ENCODE data around the gene DCLRE1A. TPM values are rescaled to one million over a fixed set of nuclear protein-coding genes. Genes with fewer than 3 reads are reported as not detected.

DCLRE1A gene
- total RNA-seq, result 18.2 TPM

DNA sequence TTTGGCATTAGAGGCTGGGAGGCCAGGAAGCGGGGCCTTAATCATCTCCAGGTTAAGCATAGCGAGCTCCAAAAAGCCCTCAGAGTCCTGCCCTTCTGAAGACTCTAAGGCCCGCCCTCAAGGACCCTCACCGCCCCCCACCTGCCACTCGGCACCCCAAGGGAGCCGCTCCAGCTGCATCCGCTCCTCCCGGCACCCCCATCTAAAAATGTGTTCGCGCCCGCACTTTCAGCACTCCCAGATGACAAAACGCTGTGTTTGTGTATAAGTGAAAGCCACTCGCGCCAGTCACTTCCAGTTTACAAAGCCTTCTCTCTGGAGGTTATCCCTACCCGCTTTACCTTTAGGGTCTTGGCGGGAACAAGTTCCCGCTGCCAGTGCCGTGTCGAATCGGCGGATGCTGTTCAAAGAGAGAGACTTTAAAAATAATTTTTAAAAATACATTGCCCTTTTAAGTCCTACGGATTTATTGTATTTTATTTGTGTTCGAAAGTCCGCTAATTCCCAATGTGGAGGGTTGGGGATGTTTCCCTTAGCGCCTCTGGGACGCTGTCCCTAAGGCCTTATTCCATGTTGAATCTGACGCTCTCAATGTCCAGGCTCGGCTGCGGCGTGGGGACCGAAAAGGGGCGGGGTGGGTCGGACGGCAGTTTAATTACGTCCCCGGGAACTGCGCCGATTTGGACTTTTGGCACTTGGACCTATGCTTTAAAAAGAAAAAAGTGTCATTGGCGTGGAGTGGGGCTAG, at the start of gene DCLRE1A, which contains the start of gene NHLRC2:
Gene DCLRE1A, minus strand, starts transcription at position 70 of the 748 bp plus-strand sequence. CDS start 900 bp downstream, outside the sequence.
Gene NHLRC2, plus strand, starts transcription at position 649 of the 748 bp plus-strand sequence. CDS start 212 bp downstream, outside the sequence.
- DNase-seq, result peak; percentile 70

GRCh38 chr10:113899952-113900598, 46.2 kb upstream of the DCLRE1A start:
- no peak for DNase-seq

DNA sequence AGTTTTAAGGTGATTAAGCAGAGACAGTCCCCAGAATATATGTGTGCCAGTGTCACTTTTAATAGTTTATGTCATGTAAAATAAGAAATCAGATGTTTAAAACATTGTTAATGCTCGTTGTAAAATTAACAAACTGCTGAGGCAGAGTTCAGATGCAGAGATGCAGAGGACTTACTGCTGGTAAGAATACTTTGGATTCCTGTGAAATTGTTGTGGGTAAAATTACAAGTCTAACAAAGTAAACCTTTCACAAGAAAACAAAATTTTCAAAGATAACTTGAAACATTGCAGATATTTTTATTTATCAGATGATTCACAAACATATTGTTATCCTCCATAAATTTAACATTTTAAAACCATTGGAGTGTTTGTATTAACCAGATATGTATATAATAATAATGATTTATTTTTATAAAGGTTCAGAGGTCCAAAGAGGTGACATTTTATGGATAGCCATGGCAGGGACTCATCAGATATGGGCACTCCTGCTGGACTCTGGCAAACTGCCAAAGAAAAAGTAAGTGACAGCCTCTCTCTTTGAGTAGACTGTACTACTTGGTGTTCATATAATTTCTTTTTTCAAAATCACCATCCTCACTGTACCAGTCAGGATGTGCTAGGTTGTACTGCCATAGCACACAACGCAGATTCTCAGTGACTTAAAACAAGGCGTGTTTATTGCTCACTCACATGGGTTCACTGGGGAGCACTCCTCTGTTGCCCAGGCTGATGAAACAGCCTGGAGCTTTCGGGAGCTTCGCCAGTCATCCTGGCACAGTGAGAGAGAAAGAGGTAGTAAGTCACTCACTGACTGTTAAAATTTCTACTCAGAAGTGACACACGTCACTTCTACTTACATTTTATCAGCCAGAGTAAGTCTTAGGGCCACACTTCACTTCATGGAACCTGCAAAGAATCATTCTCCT, 44.1 kb upstream of the DCLRE1A start:
- no peak for DNase-seq

- no peak for DNase-seq
Measured at GRCh38 chr10:113895018-113895417, 41.1 kb upstream of the DCLRE1A start.

- no peak for DNase-seq
Measured at GRCh38 chr10:113894581-113894980, 40.7 kb upstream of the DCLRE1A start.

DNA sequence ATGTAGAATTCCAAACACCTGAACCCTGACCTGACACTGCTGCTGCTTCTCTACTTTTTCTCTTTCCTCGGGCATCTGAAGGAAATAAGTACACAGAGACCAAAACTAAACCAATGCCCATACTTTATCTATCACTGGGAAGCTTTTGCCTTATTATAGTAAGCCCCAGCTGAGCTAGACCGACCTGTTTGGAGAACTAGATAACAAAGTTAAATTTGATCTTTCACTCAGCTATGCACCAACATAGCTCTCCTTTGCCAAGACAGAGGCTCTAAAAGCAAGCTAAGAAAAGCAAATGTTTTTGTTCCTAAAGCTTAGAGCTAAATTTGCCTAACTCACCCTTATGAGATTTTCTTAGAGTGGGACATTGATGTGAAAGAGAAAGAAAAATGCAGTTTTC, 39.7 kb upstream of the DCLRE1A start:
- DNase-seq, result no peak

GRCh38 chr10:113891476-113891875, 37.6 kb upstream of the DCLRE1A start:
- no peak for DNase-seq

DNA sequence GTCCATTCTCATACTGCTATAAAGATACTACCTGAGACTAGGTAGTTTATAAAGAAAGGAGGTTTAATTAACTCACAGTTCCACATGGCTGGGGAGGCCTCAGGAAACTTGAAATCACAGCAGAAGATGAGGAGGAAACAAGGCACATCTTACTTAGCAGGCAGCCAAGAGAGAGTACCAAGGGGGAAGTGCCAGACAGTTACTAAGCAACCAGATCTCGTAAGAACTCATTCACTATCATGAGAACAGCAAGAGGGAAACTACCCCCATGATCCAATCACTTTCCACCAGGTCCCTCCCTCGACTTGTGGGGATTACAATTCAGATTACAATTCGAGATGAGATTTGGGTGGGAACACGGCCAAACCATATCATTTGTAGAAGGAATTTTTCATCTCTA, 36.9 kb upstream of the DCLRE1A start:
- no peak for DNase-seq

GRCh38 chr10:113889911-113890310, 36.0 kb upstream of the DCLRE1A start:
- DNase-seq, result no peak

DNA sequence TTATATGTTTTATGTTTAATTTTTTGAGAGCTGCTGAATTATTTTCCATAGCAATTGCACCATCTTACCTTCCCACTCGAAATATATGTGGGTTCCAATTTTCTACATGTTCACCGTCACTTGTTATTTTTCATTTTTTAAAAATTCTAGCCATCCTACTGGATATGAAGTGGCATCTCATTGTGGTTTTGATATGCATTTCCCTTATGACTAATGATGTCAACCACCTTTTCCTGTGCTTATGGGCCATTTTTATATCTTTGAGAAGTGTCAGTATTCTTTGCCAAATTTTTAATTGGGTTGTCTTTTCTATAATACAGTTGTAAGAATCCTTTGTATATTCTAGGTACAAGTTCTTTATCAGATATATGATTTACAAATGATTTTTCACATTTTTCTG, 28.4 kb upstream of the DCLRE1A start:
- DNase-seq, result no peak

DNA sequence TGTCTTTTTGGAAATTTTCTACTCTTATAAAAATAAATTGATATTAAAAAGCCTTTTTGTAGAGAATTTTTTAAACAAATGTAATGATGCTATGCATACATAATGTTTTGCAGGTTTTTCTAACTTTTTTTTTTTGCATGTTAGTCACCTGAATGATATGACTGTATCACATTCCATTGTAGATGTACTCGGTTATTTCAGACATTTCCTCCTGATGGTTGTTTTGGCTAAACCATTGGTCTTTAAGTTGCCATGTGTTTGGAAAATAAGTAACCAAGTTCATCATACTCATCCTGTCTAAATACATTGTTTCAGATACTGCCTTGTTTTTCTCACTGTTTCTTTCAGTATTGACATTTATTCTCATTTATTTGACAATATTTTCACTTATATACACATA, 26.4 kb upstream of the DCLRE1A start:
- DNase-seq, result no peak

DNA sequence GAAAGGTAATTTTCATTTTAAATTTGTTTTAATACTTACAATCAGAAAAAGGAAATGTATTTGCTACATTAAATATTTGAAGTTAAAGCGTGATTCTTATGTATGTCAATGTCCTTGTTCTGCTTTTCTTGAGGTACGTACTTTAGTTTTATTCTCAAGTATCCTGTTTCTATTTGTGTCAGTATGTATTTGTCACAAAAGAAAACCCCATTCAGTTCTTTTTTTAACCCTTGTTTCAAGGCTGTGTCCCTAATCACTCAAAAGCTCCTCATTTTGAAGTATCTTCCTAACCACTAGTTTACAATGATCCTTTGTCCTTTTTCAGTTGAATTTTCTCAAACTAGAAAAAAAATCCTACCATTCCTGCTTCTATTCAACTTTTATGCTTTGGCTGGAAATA, 25.8 kb upstream of the DCLRE1A start:
- no peak for DNase-seq

- no peak for DNase-seq
Measured at GRCh38 chr10:113876461-113876860, 22.6 kb upstream of the DCLRE1A start.

DNA sequence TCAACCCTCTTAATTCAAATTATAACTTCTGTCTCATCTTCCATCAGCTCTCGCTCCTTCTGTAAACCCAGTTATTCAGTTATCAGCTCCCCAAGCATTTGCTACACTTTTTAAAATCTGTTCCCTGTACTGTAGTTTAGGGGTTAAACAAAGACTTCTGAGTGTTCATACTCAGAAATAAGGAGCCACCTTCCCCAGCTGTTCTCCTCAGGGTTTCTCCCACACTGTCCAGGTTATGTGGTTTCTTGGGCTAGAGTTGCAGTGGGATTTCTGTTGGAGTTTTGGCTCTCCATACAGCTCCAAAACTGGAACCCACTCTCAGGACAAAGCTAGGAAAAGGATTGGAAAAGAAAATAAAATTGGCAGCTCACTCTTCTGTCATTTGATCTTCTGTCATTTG, 21.3 kb upstream of the DCLRE1A start:
- DNase-seq, result no peak

DNA sequence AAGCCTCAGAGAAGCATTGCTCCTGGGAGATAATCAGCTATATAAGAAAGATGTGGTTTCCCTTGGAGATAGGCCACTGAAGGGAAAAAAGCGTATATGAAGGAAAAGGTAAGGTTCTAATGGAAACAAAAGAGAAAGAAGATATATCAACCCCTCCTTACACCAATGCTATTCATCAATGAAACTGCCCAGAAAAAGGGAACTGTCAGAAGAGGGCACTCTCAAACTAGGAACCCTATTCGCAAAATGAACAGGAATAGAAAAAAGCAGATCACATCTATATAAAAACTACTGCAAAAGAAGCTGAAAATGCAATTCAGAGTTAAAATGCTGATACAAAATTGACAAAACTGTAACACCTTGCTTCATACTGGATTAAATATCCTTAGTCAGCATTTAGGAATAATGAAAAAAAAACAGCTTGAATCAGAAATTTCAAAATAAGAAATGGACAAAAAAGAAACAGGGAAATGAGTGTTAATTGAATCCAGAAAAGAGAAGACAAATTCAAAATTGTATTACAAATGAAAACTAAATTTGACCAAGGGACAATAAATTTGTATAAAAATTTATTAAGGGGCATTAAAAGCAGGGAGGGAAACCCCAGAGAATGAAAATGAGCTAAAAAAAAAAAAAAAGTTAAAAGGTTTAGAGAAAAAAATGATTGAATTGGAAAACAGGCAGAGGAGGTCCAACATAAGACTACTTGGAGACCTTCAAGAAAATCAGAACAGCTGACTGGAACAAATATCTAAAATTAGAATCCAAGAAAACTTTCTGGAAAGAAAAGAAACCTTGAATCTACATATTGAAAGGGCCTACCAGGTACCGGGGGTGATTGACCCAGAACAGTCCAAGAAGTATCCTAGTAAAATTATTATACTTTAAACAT, 18.5 kb upstream of the DCLRE1A start:
- no peak for DNase-seq

DNA sequence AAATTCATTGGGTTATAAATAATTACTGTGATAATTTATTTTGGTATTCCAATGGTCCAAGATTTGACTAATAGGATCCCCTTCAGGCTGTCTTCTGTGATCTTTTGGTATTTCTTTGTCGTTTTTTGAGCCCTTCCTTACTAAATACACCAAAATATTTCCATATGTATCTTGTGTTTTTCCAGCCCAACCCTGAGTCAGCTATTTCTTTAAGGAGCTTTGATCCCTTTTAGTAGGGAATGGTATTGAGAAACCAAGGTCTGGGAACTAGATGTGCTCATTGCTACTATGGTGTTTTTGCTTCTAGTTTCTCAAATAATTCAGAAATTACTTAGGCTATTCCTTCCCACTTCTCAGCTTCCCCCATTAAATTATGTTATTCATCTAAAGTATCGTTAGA, 15.9 kb upstream of the DCLRE1A start:
- DNase-seq, result no peak

- DNase-seq, result no peak
Measured at GRCh38 chr10:113867904-113868303, 14.0 kb upstream of the DCLRE1A start.

DNA sequence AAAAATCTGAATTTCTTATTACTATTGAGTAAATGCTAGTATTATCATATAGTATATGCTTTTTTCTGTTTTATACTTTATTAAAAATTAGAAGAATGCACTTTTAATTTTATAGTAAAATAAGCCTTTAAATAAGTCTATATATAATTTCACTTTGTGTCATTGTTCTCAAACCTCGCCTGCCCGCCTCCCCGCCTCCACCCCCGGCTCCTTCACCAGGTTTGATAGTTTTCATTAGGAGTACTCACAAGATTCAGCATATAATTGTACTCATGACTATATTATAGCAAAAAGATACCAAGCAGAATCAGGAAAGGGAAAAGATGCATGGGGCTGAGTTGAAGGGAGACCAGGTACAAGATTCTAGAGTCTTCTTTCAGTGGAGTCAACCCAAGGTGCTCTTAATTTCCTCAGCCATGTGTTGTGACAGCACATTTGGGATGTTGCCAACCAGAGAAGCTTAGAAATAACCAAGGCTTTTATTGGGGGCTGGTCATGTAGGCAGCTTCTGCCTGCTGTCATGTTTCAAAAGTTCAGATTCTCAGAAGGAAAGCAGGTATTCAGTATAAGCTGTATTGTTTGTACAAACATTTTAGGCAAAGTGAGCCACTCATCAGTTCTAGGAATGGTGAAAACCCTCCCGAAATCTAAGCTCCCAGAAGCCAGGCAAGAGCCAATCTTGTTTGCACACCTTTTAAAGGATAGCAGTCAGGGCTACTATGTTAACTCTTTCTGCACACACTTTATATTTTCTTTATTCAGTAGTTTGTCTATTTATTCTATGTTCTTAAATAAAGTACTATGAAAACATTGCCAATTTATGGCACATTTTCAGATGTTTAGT, 12.9 kb upstream of the DCLRE1A start:
- DNase-seq, result no peak

DNA sequence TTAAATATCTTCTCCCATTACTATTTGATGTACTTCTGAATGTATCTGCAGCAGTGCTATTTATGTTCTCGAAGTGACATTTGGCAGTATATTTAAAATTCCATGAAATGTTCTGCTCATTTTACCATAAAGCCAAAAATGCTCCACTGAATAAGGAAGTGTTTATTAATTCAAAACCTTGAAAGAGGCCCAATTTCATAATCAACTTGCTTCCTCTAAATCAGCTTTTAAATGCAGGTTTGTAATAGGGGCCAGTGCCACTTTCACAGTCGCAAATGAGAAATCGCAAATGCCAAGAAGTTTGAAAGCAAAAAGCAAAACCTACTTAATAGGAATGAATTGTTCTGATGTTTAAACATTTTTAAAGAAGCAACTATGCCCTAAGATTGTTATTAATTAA, 12.0 kb upstream of the DCLRE1A start:
- DNase-seq, result no peak

DNA sequence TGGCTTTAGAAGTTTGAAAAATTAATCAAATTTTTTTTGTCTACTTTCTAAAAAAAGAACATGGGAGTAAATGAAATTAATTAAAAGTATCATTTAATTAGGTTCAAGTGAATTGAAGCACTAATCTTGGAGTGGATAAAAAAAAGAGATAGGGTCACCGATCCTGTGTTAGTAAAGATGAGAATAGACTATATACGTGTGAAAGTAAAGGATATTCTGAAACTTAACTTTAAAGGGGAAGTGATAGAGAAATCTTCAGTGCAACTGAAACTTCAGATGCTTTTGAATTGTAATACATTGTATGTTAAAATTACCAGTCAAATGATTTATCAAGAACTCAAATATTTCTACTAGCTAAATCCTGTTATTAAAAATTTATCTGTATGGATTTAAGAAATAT, 5.4 kb upstream of the DCLRE1A start:
- no peak for DNase-seq

DNA sequence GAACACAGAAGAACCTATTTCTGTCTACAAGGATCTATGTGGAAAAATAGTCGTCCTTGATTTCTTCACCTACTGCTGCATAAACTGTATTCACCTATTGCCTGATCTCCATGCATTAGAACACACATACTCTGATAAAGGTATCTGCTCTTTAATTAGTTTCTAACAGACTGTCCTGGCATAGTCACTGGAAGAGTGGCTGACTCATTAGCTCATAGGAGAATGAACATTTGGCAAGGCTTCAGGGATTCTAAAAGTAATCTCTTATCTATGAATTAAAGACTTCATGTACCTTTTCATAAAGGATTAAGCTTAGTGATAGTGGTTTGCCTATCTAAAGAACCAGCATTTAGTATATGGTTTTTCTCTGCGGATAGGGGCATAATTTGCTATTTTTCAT, 4.7 kb upstream of the DCLRE1A start:
- no peak for DNase-seq
